Measurements from ENCODE around the gene TGFBR3L.

TGFBR3L gene

DNA sequence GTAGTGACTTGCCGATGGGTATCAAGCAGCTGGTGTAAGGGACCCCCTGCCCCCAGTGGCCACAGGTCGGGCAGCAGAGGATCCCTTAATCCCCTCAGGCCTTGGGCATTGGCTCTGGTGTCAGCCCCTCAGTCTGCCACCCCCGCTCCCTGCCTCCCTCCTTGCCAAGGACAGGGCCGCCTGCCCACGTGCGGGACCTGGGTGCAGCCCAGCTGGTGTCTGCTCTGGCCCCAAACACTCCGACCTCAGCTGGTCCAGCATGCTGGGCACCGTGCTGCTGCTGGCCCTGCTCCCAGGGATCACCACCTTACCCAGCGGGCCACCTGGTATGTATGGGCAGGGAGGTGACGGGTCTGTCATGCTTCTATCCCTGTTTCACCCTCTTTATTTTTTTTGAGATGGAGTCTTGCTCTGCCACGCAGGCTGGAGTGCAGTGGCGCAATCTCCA, at the start of gene TGFBR3L:
TSS of gene TGFBR3L (plus strand) at position 233 of the 448 bp plus-strand sequence.
- no peak for DNase-seq

DNA sequence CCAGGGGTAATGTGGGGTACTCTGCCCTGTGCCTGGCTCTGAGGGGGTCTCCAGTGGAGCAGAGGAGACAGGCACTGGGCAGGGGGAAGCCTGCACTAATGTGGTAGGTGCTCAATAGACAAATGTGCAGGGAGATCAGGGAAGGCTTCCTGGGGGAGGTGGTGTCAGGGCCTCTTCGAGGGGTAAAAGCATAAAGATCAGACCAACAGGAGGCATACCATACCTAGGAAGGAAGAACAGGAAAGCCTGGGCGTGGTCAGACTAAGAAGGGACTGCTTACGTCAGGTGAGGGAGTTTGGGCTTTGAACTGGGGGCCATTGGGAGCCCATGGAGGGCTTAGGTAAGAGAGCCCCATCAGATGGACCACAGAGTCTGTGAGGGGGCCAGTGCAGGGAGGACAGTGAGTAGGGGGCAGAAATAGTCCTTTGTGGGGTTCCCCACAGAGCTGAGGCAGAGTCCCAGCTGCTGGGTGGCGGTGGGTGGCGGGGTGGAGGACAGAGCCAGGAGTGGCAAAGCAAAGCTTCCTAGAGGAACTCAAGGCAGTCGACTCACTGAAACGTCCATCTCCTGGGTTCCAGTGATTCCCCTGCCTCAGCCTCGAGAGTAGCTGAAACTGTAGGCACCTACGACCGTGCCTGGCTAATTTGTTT, 49.2 kb upstream of the TGFBR3L start:
- no peak for DNase-seq

DNA sequence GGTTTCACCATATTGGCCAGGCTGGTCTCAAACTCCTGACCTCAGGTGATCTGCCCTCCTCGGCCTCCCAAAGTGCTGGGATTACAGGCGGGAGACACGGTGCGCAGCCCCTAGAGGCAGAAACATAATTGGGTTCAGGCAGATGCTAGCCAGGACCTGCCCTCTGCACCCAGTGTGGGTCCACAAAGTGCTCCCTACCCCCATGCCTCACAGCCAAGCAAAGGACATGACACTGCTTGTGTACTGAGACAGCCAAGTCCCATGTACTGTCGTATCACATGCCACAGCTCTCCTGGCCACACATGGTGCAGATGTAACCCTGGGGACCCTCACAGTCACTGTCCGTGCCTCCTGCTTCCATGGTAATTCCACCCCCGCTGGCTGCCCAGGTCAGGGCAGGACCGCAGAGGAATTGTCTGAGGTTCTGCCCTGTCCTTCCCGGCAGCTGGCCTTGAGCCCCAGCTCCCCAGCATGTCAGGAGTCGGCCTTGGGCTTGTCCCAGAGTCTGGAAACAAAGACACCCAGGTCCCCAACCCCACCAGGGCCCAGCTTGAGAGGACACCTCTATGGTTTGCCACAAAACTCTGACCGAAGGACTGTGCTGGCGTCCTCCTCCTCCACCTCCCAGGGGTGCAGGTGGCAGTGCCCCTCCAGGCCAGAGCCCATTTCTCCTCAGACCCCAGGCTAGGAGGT, 48.1 kb upstream of the TGFBR3L start:
- no peak for DNase-seq

DNA sequence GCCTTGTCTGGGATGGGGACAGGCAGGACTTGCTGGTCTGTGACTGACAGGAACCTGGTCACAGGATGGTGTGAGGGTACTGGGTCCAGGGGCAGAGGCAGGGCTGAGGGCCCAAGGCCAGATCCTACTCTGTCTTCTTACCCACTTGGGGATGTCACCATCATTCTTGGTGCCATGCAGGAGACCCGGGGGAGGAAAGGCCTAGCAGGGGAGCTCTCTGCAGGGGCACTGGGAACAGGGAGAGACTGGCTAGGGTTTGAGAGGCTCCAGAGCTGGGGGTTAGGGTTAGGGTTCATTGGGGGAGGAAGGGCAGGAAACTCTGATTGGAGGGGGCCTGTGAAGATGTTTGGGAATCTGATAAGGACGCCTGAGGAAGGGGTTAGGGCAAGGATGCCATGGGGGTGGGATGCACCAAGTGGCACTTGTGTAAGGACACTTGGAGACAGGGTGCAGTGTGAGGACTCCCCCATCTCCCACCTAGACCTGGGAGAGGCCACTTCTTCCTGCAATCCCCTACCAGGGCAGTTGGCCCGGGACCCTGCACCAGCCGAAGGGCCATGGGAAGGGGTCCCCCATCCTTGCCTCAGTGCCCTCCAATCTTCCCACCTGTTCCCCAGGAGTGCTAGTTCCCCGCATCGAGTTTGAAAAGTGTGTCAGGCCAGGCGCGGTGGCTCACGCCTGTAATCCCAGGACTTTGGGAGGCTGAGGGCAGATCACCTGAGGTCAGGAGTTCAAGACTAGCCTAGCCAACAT, 47.4 kb upstream of the TGFBR3L start:
- DNase-seq = no peak

DNA sequence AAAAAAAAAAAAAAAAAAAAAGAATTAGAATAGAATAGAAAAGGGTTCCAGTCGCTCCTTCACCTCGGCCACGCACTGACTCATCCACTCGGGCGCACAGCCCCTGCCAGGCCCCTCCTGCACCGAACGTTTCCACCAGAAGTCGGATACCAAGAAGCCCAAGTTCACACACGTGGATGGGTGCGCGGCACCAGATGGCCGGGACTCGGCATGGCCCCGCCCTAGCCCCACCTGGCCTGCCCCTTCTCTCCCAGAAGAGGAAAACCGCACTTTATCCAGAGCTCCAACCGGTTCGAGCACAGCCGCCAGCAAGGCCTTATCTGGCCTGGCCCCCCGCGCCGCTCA, 46.3 kb upstream of the TGFBR3L start:
- no peak for DNase-seq

DNA sequence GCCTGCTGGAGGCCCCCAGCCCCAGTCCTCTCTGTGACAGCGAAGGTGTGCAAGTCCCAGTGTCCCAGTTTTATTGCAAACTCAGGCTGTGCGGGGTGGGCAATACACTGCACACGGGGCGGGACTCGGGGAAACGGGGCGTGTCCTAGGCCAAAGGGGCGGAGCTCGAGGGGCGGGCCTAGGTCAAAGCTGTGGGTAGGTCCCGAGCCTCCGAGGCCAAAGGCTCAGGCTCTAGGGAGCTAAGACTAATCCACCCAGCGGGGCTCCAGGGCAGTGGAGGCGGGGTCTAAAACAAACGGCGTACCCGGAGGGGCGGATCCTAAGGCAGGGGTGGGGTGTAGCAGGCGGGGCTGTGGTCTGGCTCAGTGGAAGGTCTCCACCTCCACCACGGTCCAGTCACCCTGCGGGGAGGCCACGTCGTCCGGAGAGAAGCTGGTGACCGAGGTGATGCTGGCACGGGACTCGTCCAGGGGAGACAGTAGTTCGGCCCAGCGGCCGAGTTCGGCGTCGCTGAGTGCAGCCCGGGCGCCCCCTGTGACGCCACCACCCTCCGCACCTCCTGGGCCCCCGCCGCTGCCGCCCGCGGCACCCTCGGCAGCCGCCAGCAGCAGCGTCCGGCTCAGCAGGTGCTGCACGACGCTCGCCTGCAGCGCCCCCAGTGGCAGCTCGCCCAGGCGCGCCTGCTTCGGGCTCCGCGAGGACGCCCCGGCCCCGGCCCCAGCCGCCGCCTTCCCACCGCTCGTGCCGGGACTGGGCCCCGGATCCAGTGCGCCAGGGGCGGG, 45.8 kb upstream of the TGFBR3L start:
- DNase-seq = peak; percentile 61

DNA sequence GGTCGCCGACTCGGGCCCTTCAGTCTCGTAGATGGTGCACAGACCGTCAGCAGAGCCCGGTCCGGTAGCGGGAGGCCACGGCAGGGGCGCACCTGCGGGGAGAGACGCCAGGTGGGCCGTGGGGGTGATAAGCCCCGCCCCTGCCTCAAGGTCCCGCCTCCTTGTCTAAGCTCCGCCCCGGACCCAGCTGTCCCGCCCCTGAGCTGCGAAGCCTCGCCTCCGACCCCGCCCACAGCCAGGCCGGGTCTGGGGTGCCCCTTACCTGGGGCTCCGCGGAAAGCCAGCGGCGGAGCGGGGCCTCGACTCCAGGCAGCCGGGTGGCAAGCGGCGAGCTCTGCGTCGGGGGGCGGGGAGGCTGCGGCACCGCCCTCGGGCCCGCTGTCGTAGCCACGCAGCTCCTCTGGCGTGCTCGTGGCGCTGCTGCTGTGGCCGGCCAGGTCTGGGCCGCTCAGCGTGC, 45.1 kb upstream of the TGFBR3L start:
- peak; percentile 31 for DNase-seq

DNA sequence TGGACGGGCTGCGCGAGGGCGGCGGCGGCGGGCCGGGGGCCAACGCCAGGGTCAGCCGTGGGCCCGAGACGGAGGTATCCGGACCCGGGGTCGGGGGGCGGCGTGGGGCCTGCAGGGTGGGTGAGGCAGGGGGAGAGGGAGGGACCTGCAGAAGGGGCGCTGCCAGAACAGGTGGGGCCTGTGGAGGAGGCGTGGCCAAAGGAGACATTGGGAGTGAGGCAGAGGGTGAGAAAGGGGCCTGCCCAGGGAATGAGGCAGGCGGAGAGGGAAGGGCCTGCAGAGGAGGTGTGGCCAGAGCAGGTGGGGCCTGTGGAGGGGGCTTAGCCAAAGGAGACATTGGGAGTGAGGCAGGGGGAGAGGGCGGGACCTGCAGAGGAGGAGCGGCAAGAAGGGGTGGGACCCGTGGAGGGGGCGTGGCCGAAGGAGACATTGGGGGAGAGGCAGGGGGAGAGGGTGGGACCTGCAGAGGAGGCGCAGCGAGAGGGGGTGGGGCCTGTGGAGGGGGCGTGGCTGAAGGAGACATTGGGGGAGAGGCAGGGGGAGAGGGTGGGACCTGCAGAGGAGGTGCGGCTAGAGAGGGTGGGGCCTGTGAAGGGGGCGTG, 44.6 kb upstream of the TGFBR3L start:
- no peak for DNase-seq

DNA sequence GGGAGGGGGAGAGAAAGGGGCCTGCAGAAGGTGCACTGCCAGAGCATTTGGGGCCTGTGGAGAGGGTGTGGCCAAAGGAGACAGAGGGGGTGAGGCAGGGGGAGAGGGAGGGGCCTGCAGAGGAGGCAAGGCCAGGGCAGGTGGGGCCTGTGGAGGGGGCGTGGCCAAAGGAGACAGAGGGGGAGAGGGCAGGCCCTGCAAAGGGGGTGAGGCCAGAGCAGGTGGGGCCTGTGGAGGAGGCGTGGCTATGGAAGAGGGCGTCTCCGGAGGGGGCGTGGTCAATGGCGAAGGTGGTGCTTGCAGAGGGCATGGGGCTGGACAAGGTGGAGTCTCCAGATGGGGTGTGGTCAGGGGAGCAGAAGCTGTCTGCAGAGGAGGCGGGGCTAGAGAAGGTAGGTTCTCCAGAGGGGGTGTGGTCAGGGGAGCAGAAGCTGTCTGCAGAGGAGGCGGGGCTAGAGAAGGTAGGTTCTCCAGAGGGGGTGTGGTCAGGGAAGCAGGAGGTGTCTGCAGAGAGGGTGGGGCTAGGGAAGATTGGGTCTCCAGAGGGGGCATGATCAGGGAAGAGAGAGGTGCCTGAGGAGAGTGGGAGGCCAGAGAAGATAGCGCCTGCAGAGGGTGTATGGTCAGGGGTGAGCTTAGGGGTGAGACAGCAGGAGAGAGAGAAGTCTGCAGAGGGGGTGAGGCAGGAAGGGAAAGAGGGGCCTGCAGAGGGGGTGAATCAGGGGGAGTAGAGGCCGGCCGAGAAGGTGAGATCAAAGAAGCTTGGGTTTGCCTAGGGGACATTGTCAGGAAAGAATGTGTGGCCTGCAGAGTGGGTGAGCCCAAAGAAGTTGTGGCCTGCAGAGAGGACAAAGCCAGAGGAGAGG, 43.8 kb upstream of the TGFBR3L start:
- DNase-seq = peak; percentile 38

DNA sequence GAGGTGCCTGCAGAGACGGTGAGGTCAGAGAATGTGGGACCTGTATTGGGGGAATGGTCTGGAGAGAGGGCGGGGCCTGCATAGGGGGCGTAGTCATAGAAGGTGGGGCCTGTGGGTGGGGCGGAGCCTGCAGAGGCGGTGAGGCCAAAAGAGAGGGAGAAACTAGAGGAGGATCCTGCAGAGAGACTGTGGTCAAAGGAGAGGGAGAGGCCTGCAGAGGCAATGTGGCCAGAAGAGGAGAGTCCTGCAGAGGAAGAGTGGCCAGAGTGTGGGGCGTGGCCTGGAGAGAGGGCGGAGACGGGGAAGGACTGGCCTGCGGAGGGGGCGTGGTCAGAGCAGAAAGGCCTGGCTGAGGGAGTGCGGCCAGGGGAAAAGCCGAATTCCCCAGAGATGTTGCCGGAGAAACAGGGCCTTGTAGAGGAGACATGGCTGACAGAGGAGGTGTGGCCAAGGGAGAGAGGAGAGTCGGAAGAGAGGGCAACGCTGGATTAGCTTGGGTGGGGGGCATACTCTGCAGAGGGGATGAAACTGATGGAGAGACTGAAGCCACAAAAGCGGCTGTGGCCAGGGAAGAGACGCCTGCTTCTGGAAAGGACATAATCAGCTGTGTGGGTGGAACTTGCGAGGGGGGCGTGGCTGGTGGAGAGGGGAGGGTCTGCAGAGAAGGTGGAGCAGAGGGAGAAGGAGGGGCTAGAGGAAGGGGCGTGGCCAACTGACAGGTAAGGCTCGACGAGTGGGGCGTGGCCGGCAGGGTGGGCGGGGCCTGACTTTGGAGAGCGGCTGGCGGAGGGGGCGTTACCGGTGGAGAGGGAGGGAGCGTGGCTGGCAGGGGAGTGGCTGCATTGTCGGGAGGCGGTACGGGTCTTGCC, 43.0 kb upstream of the TGFBR3L start:
- DNase-seq = peak; percentile 81

DNA sequence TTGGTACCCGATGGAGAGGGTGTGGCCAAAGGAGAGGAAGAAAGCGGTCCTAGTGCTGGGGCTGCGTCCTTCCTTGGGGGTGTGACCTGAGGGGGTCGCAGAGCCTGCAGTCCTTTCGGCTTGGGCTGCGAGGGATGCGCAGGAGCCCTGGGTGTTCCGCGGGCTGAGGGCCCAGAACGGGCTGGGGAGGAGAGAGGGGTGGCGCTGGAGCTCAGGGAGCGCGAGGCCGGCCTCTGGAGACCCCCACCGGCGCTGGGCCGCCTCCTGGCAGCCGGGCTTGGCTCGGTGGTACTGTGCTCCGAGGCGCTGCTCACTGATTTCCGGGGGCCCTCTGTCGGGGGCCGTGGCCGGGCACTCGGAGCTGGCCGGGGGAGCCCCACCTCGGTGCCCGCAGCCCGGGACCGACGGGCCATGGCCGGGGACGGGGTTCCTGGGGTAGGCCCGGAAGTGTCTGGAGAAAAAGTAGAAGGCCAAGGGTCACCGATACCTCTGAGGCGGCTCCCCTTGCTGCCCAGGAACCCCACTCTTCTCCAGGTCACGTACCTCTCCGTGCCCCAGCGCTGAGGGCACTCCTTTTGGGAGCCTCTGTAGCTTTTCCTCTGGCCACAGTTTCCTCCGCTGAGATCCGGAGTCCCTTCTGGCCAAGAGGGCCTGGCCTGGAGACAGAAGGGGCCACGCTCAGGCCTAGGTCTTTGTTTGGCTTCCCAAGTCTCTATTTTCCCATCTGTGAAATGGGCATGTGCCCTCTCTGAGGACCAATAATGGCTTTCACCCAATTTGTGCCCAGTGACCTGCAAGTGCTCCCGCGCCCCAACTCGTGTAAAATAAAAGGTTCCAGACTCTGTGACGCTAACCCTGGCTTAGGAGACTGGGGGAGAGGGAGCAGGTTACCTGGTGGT, 42.1 kb upstream of the TGFBR3L start:
- DNase-seq = no peak

DNA sequence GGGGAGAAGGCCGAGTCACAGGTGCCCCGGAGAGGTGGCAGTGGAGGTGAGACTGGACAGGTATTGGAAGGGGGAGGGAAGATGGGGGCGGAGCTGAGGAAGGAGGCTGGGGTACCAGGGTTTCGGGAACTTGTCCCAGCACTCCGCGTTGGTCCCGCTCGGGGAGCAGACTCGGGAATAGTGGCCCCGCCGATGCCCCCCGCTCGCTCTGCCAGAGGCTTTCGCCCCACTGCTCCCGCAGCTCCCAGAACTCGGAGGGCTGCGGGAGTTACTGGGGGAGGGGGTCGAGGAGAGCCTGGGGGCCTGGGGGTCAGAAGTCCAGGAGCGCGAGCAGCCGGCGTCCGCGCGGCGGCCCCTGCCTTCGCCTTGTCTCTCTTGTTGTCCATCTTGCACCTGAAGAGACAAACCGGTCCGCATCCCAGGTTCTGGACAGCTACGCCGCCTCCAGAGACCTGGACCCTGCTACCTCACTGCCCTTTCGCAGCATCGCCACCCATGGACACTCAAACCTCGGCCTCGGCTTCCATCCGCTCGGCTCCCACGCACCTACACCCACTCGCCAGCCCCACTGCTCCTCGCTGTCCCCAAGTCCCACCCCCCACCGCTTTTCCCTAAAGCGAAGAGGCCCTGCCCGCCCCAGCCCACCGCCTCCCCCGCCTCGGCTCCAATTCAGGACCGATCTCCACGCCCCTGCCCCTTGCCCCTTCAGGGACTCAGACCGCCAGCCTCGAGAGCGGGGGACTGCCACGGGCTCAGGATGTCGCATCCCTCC, 41.1 kb upstream of the TGFBR3L start:
- DNase-seq = no peak

DNA sequence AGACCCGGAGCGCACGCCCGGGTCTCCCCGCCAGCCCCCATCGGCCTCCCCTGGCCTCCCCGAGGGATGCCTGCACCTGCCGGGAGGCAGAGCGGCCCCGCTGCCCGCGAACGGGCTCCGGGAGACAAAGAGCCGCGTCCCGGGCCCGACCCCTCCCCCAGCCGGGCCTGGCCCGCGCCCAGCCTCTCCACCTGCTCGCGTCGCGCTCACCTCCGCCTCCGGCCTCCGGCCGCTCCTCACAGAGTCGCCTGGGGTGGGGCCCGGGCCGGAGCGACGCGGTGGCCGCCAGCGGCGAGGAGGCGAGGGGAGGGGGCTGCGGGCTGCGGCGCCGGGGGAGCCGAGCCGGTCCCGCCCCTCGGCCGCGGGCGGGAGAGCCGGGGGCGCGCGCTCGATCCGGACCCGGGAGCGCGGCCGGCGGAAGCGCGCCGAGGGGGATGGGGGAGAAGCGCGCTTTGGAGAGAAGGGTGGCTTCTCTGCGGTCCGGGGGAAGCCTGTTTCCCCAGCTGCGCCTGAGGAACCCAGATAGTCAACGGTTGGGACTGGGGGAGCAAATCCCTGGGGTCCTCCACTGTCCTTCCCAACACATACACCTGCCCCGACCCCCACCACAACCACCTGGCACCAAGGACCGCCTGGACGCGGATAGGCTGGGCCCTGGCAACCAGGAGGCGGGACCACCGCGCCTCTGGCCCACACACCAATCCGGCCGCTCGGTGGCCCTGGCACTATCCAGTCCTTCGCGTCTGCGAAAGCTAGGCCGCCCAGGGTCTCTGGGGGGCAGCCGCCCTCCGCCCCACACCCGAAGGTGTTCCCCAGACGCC, 40.3 kb upstream of the TGFBR3L start, which contains the start of gene PRR36:
TSS of gene PRR36 (minus strand) at position 315 of the 821 bp plus-strand sequence. CDS start 701 bp downstream, outside the sequence.
- no peak for DNase-seq

DNA sequence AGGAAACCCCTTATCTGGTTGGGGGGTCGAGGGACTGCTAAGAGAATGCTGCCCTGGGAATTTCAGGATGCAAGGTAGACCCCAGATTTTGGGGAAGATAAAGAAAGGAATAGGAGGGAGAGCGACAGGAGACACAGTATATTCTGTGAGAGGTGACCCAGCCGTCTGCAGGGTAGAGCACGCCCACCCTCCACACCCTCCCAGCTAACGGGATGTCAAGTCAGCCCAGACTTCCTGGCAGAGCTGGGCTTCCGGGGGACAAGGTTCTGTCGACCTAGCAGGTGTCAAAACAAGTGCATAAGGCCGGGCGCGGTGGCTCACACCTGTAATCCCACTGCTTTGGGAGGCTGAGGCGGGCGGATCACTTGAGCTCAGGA, 39.7 kb upstream of the TGFBR3L start:
- DNase-seq = no peak

DNA sequence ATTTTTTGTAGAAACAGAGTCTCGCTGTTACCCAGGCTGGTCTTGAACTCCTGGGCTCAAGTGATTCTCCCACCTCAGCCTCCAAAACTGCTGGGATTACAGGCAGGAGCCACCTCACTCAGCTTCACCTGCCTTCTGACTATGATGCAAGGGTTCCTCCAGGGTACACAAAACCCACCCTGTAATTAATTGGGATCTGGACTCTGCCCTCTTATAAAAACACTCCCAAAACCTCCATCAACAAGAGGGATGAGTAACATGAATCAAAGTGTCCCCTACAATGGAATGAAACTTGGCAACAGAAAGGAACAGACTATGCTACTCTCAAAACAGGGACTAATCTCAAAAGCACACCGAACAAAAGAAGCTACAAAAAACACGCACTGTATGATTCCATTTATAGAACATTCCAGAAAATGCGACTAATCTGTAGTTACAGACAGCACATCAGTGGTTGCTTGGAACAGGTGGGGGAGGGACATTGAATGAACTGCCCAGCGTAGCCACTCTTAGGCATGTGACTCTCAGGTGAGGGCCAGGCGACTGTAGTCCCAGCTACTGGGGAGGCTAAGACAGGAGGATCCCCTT, 37.3 kb upstream of the TGFBR3L start:
- no peak for DNase-seq

DNA sequence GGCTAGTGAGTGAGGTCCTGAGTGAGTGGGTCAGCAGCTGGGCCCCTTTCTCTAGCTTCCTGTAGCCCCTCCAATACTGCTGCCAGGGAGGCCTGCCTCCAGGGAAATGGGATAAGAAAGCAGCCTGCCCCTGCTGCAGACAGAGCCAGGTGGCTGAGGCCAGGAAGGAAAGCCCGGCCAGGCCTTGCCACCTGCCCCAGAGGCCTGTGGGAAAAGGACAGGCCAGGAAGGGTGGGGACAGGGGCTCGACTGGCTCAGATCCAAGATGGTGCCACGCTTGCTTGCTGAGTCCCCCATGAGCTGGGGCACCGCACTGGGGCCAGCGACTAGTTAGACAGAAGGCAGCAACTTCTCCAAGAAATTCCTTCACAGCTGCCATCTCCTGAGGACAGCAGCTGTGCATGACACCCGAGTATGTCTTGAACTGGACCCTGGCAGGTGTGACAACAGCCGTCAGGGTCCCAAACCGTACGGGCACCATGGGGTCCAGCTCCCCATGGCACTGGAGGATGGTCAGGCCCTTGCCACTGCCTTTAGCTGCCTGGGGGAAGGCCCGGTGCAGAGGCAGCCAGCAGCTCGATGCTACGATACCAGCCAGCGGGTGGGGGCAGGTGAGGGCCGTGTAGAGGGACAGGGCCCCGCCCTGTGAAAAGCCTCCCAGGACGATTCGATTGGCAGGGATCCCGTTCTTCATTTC, 35.4 kb upstream of the TGFBR3L start:
- DNase-seq = no peak

DNA sequence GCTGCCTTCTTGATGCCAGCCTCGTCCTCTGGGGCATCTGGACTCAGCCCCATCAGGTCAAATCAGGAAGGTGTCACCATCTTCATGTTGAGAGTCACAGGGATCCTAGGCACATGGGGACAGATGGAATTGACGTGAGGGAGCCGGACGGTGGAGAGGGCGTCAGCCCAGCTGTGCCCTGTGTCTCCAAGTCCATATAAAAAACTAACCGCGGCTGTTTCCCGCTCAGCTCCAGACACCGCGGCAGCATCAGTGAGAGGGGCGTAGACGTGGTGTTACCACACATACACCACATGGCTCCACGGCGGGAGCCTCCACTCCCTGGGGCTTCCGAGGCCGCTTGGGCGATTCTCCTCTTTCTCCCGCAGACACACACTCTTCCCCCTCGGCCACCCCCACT, 34.8 kb upstream of the TGFBR3L start:
- DNase-seq = no peak
